DND-41 (cell line): ENCODE data around the gene SLC1A4.
"Not testable (repeated sequence)": the region's sequence is repeated elsewhere in the genome, so short reads cannot be mapped to it uniquely, and the experiment has no call there.

Experiments
- ATAC-seq: fragments of 200-7000 bp; cut with Tn5 transposase; 3 replicates; pipeline ENCODE4 v1.9.1; 2021; ENCODE audit warnings: low read depth; ENCODE audit not compliant: insufficient read depth
- DNase-seq: peaks from one replicate; pipeline ENCODE4 v3.0.0-alpha.2; 2020
- H2AFZ ChIP-seq: 2 replicates; pipeline ENCODE4 v1.6.0; 2012; ENCODE audit warnings: low read depth, low read length
- H3K27ac ChIP-seq: 2 replicates; pipeline ENCODE4 v1.5.1; 2012; ENCODE audit warnings: low read length, inconsistent platforms
- H3K27me3 ChIP-seq: fragments of 200-600 bp; sonication (generic); 2 replicates; pipeline ENCODE4 v1.6.0; 2012; ENCODE audit warnings: low read length, mild to moderate bottlenecking, inconsistent platforms; ENCODE audit not compliant: insufficient read depth, poor library complexity
- H3K36me3 ChIP-seq: 2 replicates; pipeline ENCODE4 v1.5.1; 2012; ENCODE audit warnings: low read length, inconsistent platforms; ENCODE audit not compliant: insufficient read depth
- H3K4me1 ChIP-seq: 2 replicates; pipeline ENCODE4 v1.5.1; 2012; ENCODE audit warnings: mild to moderate bottlenecking, low read length; ENCODE audit not compliant: insufficient read depth
- H3K4me2 ChIP-seq: 2 replicates; pipeline ENCODE4 v1.6.0; 2012; ENCODE audit warnings: mild to moderate bottlenecking, moderate library complexity, low read length, inconsistent platforms; ENCODE audit not compliant: insufficient read depth
- H3K4me3 ChIP-seq, 2 experiments: fragments of 200-600 bp in 1 of 2; shearing (Covaris generic) in 1 of 2; 2 replicates each; pipeline ENCODE4 v1.5.1; 2012 to 2016; ENCODE audit warnings: inconsistent platforms in 2 of 2, low read length in 2 of 2, mild to moderate bottlenecking in 2 of 2, low read depth in 1 of 2, moderate library complexity in 1 of 2
- H3K79me2 ChIP-seq: 2 replicates; pipeline ENCODE4 v1.6.0; 2012; ENCODE audit warnings: low read length, inconsistent platforms; ENCODE audit not compliant: insufficient read depth
- H3K9ac ChIP-seq: 2 replicates; pipeline ENCODE4 v1.6.0; 2012; ENCODE audit warnings: low read depth, mild to moderate bottlenecking, inconsistent platforms, low read length, moderate library complexity
- H3K9me3 ChIP-seq: 2 replicates; pipeline ENCODE4 v1.5.1; 2012; ENCODE audit warnings: low read length, moderate library complexity, mild to moderate bottlenecking, inconsistent platforms; ENCODE audit not compliant: insufficient read depth, severe bottlenecking
- H4K20me1 ChIP-seq: 2 replicates; pipeline ENCODE4 v1.6.0; 2012; ENCODE audit warnings: low read length; ENCODE audit not compliant: insufficient read depth
- CTCF ChIP-seq: IDR thresholded peaks from 2 replicates; pipeline ENCODE4 v1.5.1; 2012; ENCODE audit warnings: borderline replicate concordance, low read length, moderate library complexity, mild to moderate bottlenecking; ENCODE audit not compliant: poor library complexity, severe bottlenecking; ENCODE audit errors: extremely low read depth
- EZH2 ChIP-seq: IDR thresholded peaks from 3 replicates; pipeline ENCODE4 v1.6.1; 2012; ENCODE audit warnings: borderline replicate concordance, low read depth, mild to moderate bottlenecking, moderate library complexity, low read length, inconsistent platforms; ENCODE audit not compliant: severe bottlenecking

Gene SLC1A4

DNA sequence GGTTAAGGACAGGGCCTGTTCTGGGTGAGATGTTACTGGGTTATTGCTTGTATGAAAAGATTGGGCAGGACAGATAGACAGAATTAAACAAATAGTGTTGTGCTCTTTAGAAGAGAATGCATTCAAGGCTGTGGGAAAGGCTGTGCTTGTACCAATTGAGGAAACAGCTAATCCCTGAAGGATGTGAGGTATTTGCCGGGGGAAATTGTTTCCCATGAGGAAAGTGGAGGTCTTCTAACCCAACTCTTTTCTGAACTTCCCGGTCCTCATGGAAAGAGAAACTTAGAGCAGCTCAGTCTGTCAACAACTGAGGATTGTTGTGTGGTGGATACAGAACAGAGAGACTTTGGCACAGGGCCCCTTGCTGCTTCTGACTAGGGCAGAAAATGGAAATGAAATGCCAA is 9.5 kb downstream of the SLC1A4 start:
- ATAC-seq = no peak
- no peak overlapping the region for H3K4me3 ChIP-seq
- no peak overlapping the region for H2AFZ ChIP-seq
- no peaks in the 10 kb centered on the region for H3K9me3 ChIP-seq
- no peak for DNase-seq
- H3K9ac ChIP-seq = no peak overlapping the region
- peaks cover 44% of the 10 kb centered on the region for H3K4me1 ChIP-seq
- TF ChIP-seq EZH2 = no peak
- TF ChIP-seq CTCF = no peak
- H3K4me2 ChIP-seq = peak overlapping the region; percentile 16; the same call in 1 of the 2 replicates
- peak overlapping the region; percentile 41; the same call in 1 of the 2 replicates for H3K27ac ChIP-seq
- no peaks in the 10 kb centered on the region for H3K27me3 ChIP-seq
- H4K20me1 ChIP-seq = peaks cover 75% of the 10 kb centered on the region
- peaks cover 94% of the 10 kb centered on the region for H3K79me2 ChIP-seq
- peaks cover 88% of the 10 kb centered on the region for H3K36me3 ChIP-seq

DNA sequence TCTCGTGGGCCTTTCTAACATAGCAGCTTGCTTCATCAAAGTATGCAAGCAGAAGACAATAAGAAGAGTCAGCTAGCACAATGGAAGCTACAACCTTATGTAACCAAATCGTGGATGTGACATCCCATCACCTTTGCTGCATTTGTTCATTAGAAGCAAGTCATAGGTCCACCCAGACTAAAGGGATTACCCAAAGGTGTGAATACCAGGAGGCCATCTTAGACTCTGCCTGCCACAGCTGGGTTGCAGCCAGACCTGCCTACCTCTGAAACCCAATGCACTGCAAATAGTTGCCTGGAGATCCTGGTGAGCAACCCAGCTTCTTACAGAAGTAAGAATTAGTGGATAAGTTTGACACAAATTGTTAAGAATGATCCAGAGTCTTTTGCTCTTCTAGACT is 10.6 kb downstream of the SLC1A4 start:
- TF ChIP-seq EZH2 (no peak), CTCF (no peak)
- peaks cover 88% of the 10 kb centered on the region for H3K79me2 ChIP-seq
- no peak overlapping the region for H3K9ac ChIP-seq
- no peak overlapping the region for H3K4me3 ChIP-seq
- H3K4me1 ChIP-seq = peaks cover 33% of the 10 kb centered on the region
- H3K27ac ChIP-seq = no peak overlapping the region
- H4K20me1 ChIP-seq = peaks cover 65% of the 10 kb centered on the region
- peaks cover 87% of the 10 kb centered on the region for H3K36me3 ChIP-seq
- H3K9me3 ChIP-seq = no peaks in the 10 kb centered on the region
- no peak for DNase-seq
- H3K27me3 ChIP-seq = no peaks in the 10 kb centered on the region
- H3K4me2 ChIP-seq = no peak overlapping the region
- ATAC-seq = no peak
- H2AFZ ChIP-seq = no peak overlapping the region

DNA sequence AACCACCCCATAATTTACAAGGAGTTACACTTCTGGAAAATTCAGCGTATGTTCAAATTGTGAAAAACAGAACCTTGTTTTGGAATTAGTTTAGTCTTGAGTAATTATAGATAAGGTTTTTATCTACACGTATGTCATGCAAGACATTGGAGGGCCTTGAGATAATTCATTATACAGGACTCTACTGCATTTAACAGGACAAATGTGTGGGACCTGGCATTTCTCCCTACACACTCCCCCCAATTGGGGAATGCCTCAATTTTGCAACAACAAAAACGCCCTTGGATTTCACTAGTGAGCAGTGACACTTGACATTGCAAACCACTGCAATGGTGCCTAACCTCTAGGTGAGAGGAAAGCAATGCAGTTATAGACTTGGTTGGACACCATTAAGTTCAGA is 11.4 kb downstream of the SLC1A4 start:
- no peak for TF ChIP-seq EZH2
- no peak for TF ChIP-seq CTCF
- Histone ChIP-seq H4K20me1 (peaks cover 57% of the 10 kb centered on the region), H3K9me3 (no peaks in the 10 kb centered on the region), H3K36me3 (peaks cover 87% of the 10 kb centered on the region), H3K4me2 (no peak overlapping the region), H2AFZ (no peak overlapping the region), H3K27me3 (no peaks in the 10 kb centered on the region), H3K4me1 (peaks cover 24% of the 10 kb centered on the region), H3K4me3 (no peak overlapping the region), H3K79me2 (peaks cover 84% of the 10 kb centered on the region), H3K27ac (no peak overlapping the region), H3K9ac (no peak overlapping the region)
- no peak for DNase-seq
- ATAC-seq = no peak

- Histone ChIP-seq H3K36me3 (peaks cover 90% of the 10 kb centered on the region), H3K27ac (no peak overlapping the region), H4K20me1 (peaks cover 37% of the 10 kb centered on the region), H3K9ac (no peak overlapping the region), H3K4me3 (no peak overlapping the region), H3K4me2 (no peak overlapping the region), H3K4me1 (peaks cover 3% of the 10 kb centered on the region; the same call in 1 of the 2 replicates), H3K27me3 (no peaks in the 10 kb centered on the region), H3K79me2 (peaks cover 70% of the 10 kb centered on the region), H2AFZ (no peak overlapping the region), H3K9me3 (no peaks in the 10 kb centered on the region)
- no peak for DNase-seq
- no peak for ATAC-seq
- TF ChIP-seq EZH2 = no peak
- no peak for TF ChIP-seq CTCF
Observed at GRCh38 chr2:65003037-65003436, 13.8 kb downstream of the SLC1A4 start.

- not testable (repeated sequence) for ATAC-seq, DNase-seq
- H3K36me3 ChIP-seq = peaks cover 89% of the 10 kb centered on the region
Observed at GRCh38 chr2:65004232-65004631, 15.0 kb downstream of the SLC1A4 start.

More at GRCh38 chr2:65004232-65004631, 15.0 kb downstream of the SLC1A4 start:
- not testable (repeated sequence) for H3K9me3 ChIP-seq, H3K27ac ChIP-seq, H2AFZ ChIP-seq, H3K27me3 ChIP-seq, H3K4me2 ChIP-seq, H3K4me3 ChIP-seq, H3K4me1 ChIP-seq, H3K9ac ChIP-seq
- peaks cover 29% of the 10 kb centered on the region for H4K20me1 ChIP-seq
- peaks cover 60% of the 10 kb centered on the region for H3K79me2 ChIP-seq
